HS-5 (cell line): ENCODE data around the gene MFSD6L.

Source experiments
- DNase-seq: peaks from one replicate; pipeline ENCODE4 v3.0.0-alpha.2; 2012; ENCODE audit warnings: low read depth

Gene MFSD6L

GRCh38 chr17:8793649-8794048, 5.5 kb downstream of the MFSD6L start:
- DNase-seq, result no peak

GRCh38 chr17:8792646-8793045, 6.5 kb downstream of the MFSD6L start:
- DNase-seq, result no peak

- DNase-seq, result peak; percentile 64
Observed at GRCh38 chr17:8791910-8792270, 7.3 kb downstream of the MFSD6L start.

GRCh38 chr17:8791248-8791909, 7.8 kb downstream of the MFSD6L start:
- no peak for DNase-seq

GRCh38 chr17:8789743-8790142, 9.4 kb downstream of the MFSD6L start:
- DNase-seq, result no peak

- DNase-seq, result no peak
Observed at GRCh38 chr17:8788998-8789397, 10.2 kb downstream of the MFSD6L start.

GRCh38 chr17:8785547-8786413, 13.4 kb downstream of the MFSD6L start:
- DNase-seq, result peak; percentile 14

GRCh38 chr17:8782176-8782575, 17.0 kb downstream of the MFSD6L start:
- DNase-seq, result no peak

- no peak for DNase-seq
Observed at GRCh38 chr17:8781776-8782175, 17.4 kb downstream of the MFSD6L start.

- DNase-seq, result no peak
Observed at GRCh38 chr17:8776881-8777280, 22.3 kb downstream of the MFSD6L start.

GRCh38 chr17:8776248-8776647, 22.9 kb downstream of the MFSD6L start:
- DNase-seq, result no peak

GRCh38 chr17:8766731-8767130, 32.4 kb downstream of the MFSD6L start:
- DNase-seq, result no peak

- DNase-seq, result no peak
Observed at GRCh38 chr17:8762012-8762411, 37.2 kb downstream of the MFSD6L start.

GRCh38 chr17:8758137-8758596, 41.0 kb downstream of the MFSD6L start, which contains the start of gene SPDYE4:
TSS of gene SPDYE4 (minus strand) at chr17:8758546. CDS start at chr17:8758382, 164 bp downstream.
- no peak for DNase-seq

GRCh38 chr17:8757189-8757588, 42.0 kb downstream of the MFSD6L start:
- DNase-seq, result no peak

GRCh38 chr17:8755590-8756255, 43.4 kb downstream of the MFSD6L start:
- no peak for DNase-seq

GRCh38 chr17:8754890-8755289, 44.3 kb downstream of the MFSD6L start:
- DNase-seq, result no peak

- peak; percentile 3 for DNase-seq
Observed at GRCh38 chr17:8753976-8754440, 45.2 kb downstream of the MFSD6L start.

- DNase-seq, result no peak
Observed at GRCh38 chr17:8753136-8753975, 45.8 kb downstream of the MFSD6L start.

- no peak for DNase-seq
Observed at GRCh38 chr17:8749616-8750015, 49.5 kb downstream of the MFSD6L start.

GRCh38 chr17:8747742-8748141, 51.4 kb downstream of the MFSD6L start:
- no peak for DNase-seq
